Activated effector memory CD4-positive, alpha-beta T cell treated with Interleukin-2 at 50 U/mL for 16 hours (primary cell): ENCODE results near the gene NGLY1.

ENCODE experiments used
- DNase-seq: peaks from one replicate; pipeline ENCODE4 v3.0.0-alpha.2; 2020

Gene NGLY1

GRCh38 chr3:25783661-25784512 is 644 bp upstream of the NGLY1 start:
- DNase-seq: no peak

- no peak for DNase-seq
Observed at GRCh38 chr3:25782636-25782937, 656 bp downstream of the NGLY1 start.

GRCh38 chr3:25781758-25782594 is 1.3 kb downstream of the NGLY1 start:
- DNase-seq: no peak

- DNase-seq: no peak
Observed at GRCh38 chr3:25781145-25781757, 2.0 kb downstream of the NGLY1 start.

GRCh38 chr3:25780618-25781017 is 2.6 kb downstream of the NGLY1 start:
- no peak for DNase-seq

GRCh38 chr3:25775936-25776335 is 7.3 kb downstream of the NGLY1 start:
- DNase-seq: no peak

GRCh38 chr3:25768851-25769250 is 14.4 kb downstream of the NGLY1 start:
- DNase-seq: no peak

GRCh38 chr3:25751725-25752124 is 31.5 kb downstream of the NGLY1 start:
- no peak for DNase-seq

GRCh38 chr3:25751048-25751447 is 32.2 kb downstream of the NGLY1 start:
- DNase-seq: no peak

- DNase-seq: no peak
Observed at GRCh38 chr3:25749031-25749581, 34.1 kb downstream of the NGLY1 start.

- DNase-seq: no peak
Observed at GRCh38 chr3:25748189-25748588, 35.1 kb downstream of the NGLY1 start.

- DNase-seq: no peak
Observed at GRCh38 chr3:25747033-25747432, 36.2 kb downstream of the NGLY1 start.

GRCh38 chr3:25744470-25744869 is 38.8 kb downstream of the NGLY1 start:
- DNase-seq: no peak

GRCh38 chr3:25728101-25728500 is 55.1 kb downstream of the NGLY1 start:
- no peak for DNase-seq

GRCh38 chr3:25727316-25727715 is 55.9 kb downstream of the NGLY1 start:
- no peak for DNase-seq

GRCh38 chr3:25725810-25726209 is 57.4 kb downstream of the NGLY1 start:
- no peak for DNase-seq

GRCh38 chr3:25724948-25725645 is 58.1 kb downstream of the NGLY1 start:
- no peak for DNase-seq

GRCh38 chr3:25723802-25724201 is 59.4 kb downstream of the NGLY1 start:
- no peak for DNase-seq

- DNase-seq: no peak
Observed at GRCh38 chr3:25719321-25719720, 63.9 kb downstream of the NGLY1 start.

- DNase-seq: no peak
Observed at GRCh38 chr3:25713341-25713985, 69.8 kb downstream of the NGLY1 start.

GRCh38 chr3:25711090-25711489 is 72.2 kb downstream of the NGLY1 start:
- DNase-seq: no peak

- no peak for DNase-seq
Observed at GRCh38 chr3:25708036-25708435, 75.2 kb downstream of the NGLY1 start.
